WTC11 (cell line): ENCODE results near the gene POMGNT2. TPM values are rescaled to one million over a fixed set of nuclear protein-coding genes. Genes with fewer than 3 reads are reported as not detected.

ENCODE experiments used
- ATAC-seq: fragments of 200-7000 bp; cut with Tn5 transposase; 2 replicates; pipeline ENCODE4 v1.10.0; 2021; ENCODE audit warnings: mild to moderate bottlenecking, moderate library complexity
- CTCF ChIA-PET: fragments of 300-600 bp; sonication (Branson Sonifier 250); formaldehyde crosslinking; loops from one replicate; lab custom pipeline; 2021; ENCODE audit warnings: antibody characterized with exemption; lab: Charles Lee
- POLR2A ChIA-PET: fragments of 350-600 bp; sonication (Branson Sonifier 250); formaldehyde crosslinking; loops from one replicate; lab custom pipeline; 2021; ENCODE audit warnings: antibody characterized with exemption; lab: Charles Lee
- DNase-seq: peaks from one replicate; pipeline ENCODE4 v3.0.0; 2021; ENCODE audit warnings: low spot score
- H3K27ac Mint-ChIP-seq: 2 replicates; pipeline ENCODE4 v1.8.0; 2021; ENCODE audit warnings: mixed read lengths
- H3K27me3 Mint-ChIP-seq: 2 replicates; pipeline ENCODE4 v1.8.0; 2021; ENCODE audit warnings: low read depth, mild to moderate bottlenecking, moderate library complexity, mixed read lengths
- H3K36me3 Mint-ChIP-seq: 2 replicates; pipeline ENCODE4 v1.8.0; 2021; ENCODE audit warnings: mixed read lengths
- H3K4me1 Mint-ChIP-seq: 2 replicates; pipeline ENCODE4 v1.8.0; 2022; ENCODE audit warnings: mixed read lengths
- H3K4me3 Mint-ChIP-seq: 2 replicates; pipeline ENCODE4 v1.8.0; 2021; ENCODE audit warnings: mild to moderate bottlenecking, moderate library complexity, mixed read lengths
- H3K9me3 Mint-ChIP-seq: 2 replicates; pipeline ENCODE4 v1.8.0; 2021; ENCODE audit warnings: mixed read lengths
- EMX1 ChIP-seq: fragments of 250-450 bp; sonication (Bioruptor Pico); IDR thresholded peaks from 2 replicates; pipeline ENCODE4 v1.8.0; 2021; ENCODE audit warnings: mild to moderate bottlenecking
- FOXJ3 ChIP-seq: sonication (generic); formaldehyde crosslinking; IDR thresholded peaks from 2 replicates; pipeline ENCODE4 v1.9.0; 2021; ENCODE audit warnings: missing genetic modification reagents, mild to moderate bottlenecking, borderline replicate concordance
- GABPB1 ChIP-seq: sonication (generic); formaldehyde crosslinking; IDR thresholded peaks from 2 replicates; pipeline ENCODE4 v1.8.1; 2023; ENCODE audit warnings: mild to moderate bottlenecking, missing genetic modification reagents
- IRF2 ChIP-seq: sonication (generic); formaldehyde crosslinking; IDR thresholded peaks from 2 replicates; pipeline ENCODE4 v1.8.0; 2022; ENCODE audit warnings: low read depth, missing genetic modification reagents, borderline replicate concordance
- KAT7 ChIP-seq: sonication (generic); formaldehyde crosslinking; IDR thresholded peaks from 2 replicates; pipeline ENCODE4 v1.8.1; 2023; ENCODE audit warnings: missing genetic modification reagents, mild to moderate bottlenecking, borderline replicate concordance
- NFATC4 ChIP-seq: fragments of 250-450 bp; sonication (Bioruptor Pico); IDR thresholded peaks from 2 replicates; pipeline ENCODE4 v1.9.0; 2021; ENCODE audit warnings: mild to moderate bottlenecking
- NFE2L1 ChIP-seq: sonication (generic); formaldehyde crosslinking; IDR thresholded peaks from 2 replicates; pipeline ENCODE4 v1.8.1; 2023; ENCODE audit warnings: missing genetic modification reagents
- NFYB ChIP-seq: sonication (generic); formaldehyde crosslinking; conservative IDR thresholded peaks from 2 replicates; pipeline ENCODE4 v1.8.0; 2022; ENCODE audit warnings: low read depth, missing genetic modification reagents
- NR3C1 ChIP-seq: sonication (generic); formaldehyde crosslinking; conservative IDR thresholded peaks from 2 replicates; pipeline ENCODE4 v1.8.1; 2023; ENCODE audit warnings: low read depth, mild to moderate bottlenecking, missing genetic modification reagents
- OVOL2 ChIP-seq: fragments of 250-450 bp; sonication (Bioruptor Pico); IDR thresholded peaks from 2 replicates; pipeline ENCODE4 v1.9.0; 2021; ENCODE audit warnings: mild to moderate bottlenecking, borderline replicate concordance
- SOX15 ChIP-seq: fragments of 250-450 bp; sonication (Bioruptor Pico); IDR thresholded peaks from 2 replicates; pipeline ENCODE4 v1.9.0; 2021; ENCODE audit warnings: mild to moderate bottlenecking
- SP1 ChIP-seq: sonication (generic); formaldehyde crosslinking; conservative IDR thresholded peaks from 2 replicates; pipeline ENCODE4 v1.8.1; 2022; ENCODE audit warnings: missing genetic modification reagents
- ZNF219 ChIP-seq: sonication (generic); formaldehyde crosslinking; IDR thresholded peaks from 2 replicates; pipeline ENCODE4 v1.8.0; 2023; ENCODE audit warnings: missing genetic modification reagents, mild to moderate bottlenecking, borderline replicate concordance
- ZNF396 ChIP-seq: fragments of 250-450 bp; sonication (Bioruptor Pico); IDR thresholded peaks from 2 replicates; pipeline ENCODE4 v1.8.0; 2021; ENCODE audit warnings: mild to moderate bottlenecking, moderate library complexity, borderline replicate concordance
- total RNA-seq: library from RNA; stranded (reverse); gene quantifications from 3 replicates; pipeline ENCODE4 v1.2.3, GENCODE V29; 2021
- TF ChIP-seq, protein P1 (sequence below): sonication (generic); formaldehyde crosslinking; IDR thresholded peaks from 2 replicates; pipeline ENCODE4 v1.8.0; 2023; ENCODE audit warnings: missing genetic modification reagents
- TF ChIP-seq, protein P2 (sequence below): sonication (generic); formaldehyde crosslinking; IDR thresholded peaks from 2 replicates; pipeline ENCODE4 v1.8.1; 2023; ENCODE audit warnings: mild to moderate bottlenecking, missing genetic modification reagents, moderate library complexity
- TF ChIP-seq, protein P3 (sequence below): sonication (generic); formaldehyde crosslinking; IDR thresholded peaks from 2 replicates; pipeline ENCODE4 v1.8.1; 2023; ENCODE audit warnings: mild to moderate bottlenecking, missing genetic modification reagents, moderate library complexity
- TF ChIP-seq, protein P4 (sequence below): fragments of 250-450 bp; sonication (Bioruptor Pico); IDR thresholded peaks from 2 replicates; pipeline ENCODE4 v1.9.0; 2021; ENCODE audit warnings: mild to moderate bottlenecking
- TF ChIP-seq, protein P5 (sequence below): sonication (generic); formaldehyde crosslinking; IDR thresholded peaks from 2 replicates; pipeline ENCODE4 v1.8.0; 2023; ENCODE audit warnings: mild to moderate bottlenecking, missing genetic modification reagents
- TF ChIP-seq, protein P6 (sequence below): sonication (generic); formaldehyde crosslinking; IDR thresholded peaks from 2 replicates; pipeline ENCODE4 v1.8.1; 2022; ENCODE audit warnings: mild to moderate bottlenecking, missing genetic modification reagents, moderate library complexity, borderline replicate concordance

POMGNT2 gene
- total RNA-seq, 1 experiment from 2014 or later: 12.5 TPM

DNA sequence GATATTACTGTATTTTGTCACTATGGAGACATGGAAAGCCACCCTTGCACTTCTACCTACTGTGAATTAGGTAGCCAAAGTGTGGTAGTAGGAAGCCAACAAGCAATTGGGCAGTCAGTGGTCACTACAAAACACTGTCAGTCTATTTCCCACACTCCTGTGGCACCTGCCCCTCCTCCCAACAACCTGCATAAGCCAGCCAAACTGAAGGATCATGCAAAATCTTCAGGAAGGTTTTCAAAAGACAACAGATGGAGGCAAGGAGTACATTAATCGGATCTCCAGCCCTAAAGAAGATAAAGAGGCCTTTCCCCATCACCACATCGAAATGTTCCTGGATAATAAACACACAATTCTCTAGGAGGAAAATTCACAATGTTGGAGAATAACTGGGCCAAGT is 11.9 kb downstream of the POMGNT2 start:
- H3K4me1 Mint-ChIP-seq: peaks cover 12% of the 10 kb centered on the region; the same call in 1 of the 2 replicates
- TF ChIP-seq KAT7 (CRISPR knock-in tag) (no peak), ZNF396 (CRISPR knock-in tag) (no peak), ZNF219 (CRISPR knock-in tag) (no peak), NR3C1 (no peak), SP1 (CRISPR knock-in tag) (no peak), GABPB1 (CRISPR knock-in tag) (no peak), IRF2 (CRISPR knock-in tag) (no peak), NFYB (no peak), SOX15 (CRISPR knock-in tag) (no peak), NFE2L1 (CRISPR knock-in tag) (no peak), FOXJ3 (CRISPR knock-in tag) (no peak), EMX1 (CRISPR knock-in tag) (no peak), OVOL2 (CRISPR knock-in tag) (no peak), NFATC4 (CRISPR knock-in tag) (no peak)
- TF ChIP-seq, protein P1, sequence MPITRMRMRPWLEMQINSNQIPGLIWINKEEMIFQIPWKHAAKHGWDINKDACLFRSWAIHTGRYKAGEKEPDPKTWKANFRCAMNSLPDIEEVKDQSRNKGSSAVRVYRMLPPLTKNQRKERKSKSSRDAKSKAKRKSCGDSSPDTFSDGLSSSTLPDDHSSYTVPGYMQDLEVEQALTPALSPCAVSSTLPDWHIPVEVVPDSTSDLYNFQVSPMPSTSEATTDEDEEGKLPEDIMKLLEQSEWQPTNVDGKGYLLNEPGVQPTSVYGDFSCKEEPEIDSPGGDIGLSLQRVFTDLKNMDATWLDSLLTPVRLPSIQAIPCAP (CRISPR knock-in tag): no peak
- TF ChIP-seq, protein P2, sequence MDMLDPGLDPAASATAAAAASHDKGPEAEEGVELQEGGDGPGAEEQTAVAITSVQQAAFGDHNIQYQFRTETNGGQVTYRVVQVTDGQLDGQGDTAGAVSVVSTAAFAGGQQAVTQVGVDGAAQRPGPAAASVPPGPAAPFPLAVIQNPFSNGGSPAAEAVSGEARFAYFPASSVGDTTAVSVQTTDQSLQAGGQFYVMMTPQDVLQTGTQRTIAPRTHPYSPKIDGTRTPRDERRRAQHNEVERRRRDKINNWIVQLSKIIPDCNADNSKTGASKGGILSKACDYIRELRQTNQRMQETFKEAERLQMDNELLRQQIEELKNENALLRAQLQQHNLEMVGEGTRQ (CRISPR knock-in tag): no peak
- TF ChIP-seq, protein P3, sequence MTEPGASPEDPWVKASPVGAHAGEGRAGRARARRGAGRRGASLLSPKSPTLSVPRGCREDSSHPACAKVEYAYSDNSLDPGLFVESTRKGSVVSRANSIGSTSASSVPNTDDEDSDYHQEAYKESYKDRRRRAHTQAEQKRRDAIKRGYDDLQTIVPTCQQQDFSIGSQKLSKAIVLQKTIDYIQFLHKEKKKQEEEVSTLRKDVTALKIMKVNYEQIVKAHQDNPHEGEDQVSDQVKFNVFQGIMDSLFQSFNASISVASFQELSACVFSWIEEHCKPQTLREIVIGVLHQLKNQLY: no peak
- TF ChIP-seq, protein P4, sequence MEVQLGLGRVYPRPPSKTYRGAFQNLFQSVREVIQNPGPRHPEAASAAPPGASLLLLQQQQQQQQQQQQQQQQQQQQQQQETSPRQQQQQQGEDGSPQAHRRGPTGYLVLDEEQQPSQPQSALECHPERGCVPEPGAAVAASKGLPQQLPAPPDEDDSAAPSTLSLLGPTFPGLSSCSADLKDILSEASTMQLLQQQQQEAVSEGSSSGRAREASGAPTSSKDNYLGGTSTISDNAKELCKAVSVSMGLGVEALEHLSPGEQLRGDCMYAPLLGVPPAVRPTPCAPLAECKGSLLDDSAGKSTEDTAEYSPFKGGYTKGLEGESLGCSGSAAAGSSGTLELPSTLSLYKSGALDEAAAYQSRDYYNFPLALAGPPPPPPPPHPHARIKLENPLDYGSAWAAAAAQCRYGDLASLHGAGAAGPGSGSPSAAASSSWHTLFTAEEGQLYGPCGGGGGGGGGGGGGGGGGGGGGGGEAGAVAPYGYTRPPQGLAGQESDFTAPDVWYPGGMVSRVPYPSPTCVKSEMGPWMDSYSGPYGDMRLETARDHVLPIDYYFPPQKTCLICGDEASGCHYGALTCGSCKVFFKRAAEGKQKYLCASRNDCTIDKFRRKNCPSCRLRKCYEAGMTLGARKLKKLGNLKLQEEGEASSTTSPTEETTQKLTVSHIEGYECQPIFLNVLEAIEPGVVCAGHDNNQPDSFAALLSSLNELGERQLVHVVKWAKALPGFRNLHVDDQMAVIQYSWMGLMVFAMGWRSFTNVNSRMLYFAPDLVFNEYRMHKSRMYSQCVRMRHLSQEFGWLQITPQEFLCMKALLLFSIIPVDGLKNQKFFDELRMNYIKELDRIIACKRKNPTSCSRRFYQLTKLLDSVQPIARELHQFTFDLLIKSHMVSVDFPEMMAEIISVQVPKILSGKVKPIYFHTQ: no peak
- TF ChIP-seq, protein P5, sequence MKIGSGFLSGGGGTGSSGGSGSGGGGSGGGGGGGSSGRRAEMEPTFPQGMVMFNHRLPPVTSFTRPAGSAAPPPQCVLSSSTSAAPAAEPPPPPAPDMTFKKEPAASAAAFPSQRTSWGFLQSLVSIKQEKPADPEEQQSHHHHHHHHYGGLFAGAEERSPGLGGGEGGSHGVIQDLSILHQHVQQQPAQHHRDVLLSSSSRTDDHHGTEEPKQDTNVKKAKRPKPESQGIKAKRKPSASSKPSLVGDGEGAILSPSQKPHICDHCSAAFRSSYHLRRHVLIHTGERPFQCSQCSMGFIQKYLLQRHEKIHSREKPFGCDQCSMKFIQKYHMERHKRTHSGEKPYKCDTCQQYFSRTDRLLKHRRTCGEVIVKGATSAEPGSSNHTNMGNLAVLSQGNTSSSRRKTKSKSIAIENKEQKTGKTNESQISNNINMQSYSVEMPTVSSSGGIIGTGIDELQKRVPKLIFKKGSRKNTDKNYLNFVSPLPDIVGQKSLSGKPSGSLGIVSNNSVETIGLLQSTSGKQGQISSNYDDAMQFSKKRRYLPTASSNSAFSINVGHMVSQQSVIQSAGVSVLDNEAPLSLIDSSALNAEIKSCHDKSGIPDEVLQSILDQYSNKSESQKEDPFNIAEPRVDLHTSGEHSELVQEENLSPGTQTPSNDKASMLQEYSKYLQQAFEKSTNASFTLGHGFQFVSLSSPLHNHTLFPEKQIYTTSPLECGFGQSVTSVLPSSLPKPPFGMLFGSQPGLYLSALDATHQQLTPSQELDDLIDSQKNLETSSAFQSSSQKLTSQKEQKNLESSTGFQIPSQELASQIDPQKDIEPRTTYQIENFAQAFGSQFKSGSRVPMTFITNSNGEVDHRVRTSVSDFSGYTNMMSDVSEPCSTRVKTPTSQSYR (CRISPR knock-in tag): no peak
- TF ChIP-seq, protein P6, sequence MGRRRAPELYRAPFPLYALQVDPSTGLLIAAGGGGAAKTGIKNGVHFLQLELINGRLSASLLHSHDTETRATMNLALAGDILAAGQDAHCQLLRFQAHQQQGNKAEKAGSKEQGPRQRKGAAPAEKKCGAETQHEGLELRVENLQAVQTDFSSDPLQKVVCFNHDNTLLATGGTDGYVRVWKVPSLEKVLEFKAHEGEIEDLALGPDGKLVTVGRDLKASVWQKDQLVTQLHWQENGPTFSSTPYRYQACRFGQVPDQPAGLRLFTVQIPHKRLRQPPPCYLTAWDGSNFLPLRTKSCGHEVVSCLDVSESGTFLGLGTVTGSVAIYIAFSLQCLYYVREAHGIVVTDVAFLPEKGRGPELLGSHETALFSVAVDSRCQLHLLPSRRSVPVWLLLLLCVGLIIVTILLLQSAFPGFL (CRISPR knock-in tag): no peak
- TF ChIP-seq, all 79 proteins: peak for 0
- Mint-ChIP-seq H3K36me3 (no peaks in the 10 kb centered on the region), H3K9me3 (no peaks in the 10 kb centered on the region), H3K27ac (no peak overlapping the region), H3K27me3 (no peaks in the 10 kb centered on the region), H3K4me3 (no peak overlapping the region)
- ATAC-seq: no peak
- POLR2A ChIA-PET: no interaction called here
- CTCF ChIA-PET: no interaction called here
- no peak for DNase-seq
